Activated B cell treated with CpG ODN at 0.5 μM for 24 hours (primary cell): ENCODE data around the gene HCN1. TPM values are rescaled to one million over a fixed set of nuclear protein-coding genes. Genes with fewer than 3 reads are reported as not detected.

ENCODE experiments used
- ATAC-seq: fragments of 200-7000 bp; cut with Tn5 transposase; one replicate; pipeline ENCODE4 v1.10.0; 2021; ENCODE audit warnings: low read depth, mild to moderate bottlenecking, moderate library complexity
- CTCF ChIA-PET: fragments of 350-600 bp; sonication (Branson Sonifier 250); formaldehyde crosslinking; loops from one replicate; lab custom pipeline; 2021; ENCODE audit warnings: antibody characterized with exemption; lab: Charles Lee
- POLR2A ChIA-PET: fragments of 350-600 bp; sonication (Branson Sonifier 250); formaldehyde crosslinking; loops from one replicate; lab custom pipeline; 2021; ENCODE audit warnings: antibody characterized with exemption; lab: Charles Lee
- DNase-seq: peaks from one replicate; pipeline ENCODE4 v3.0.0; 2022
- H3K27ac Mint-ChIP-seq: one replicate; pipeline ENCODE4 v1.8.0; 2020; ENCODE audit warnings: mixed read lengths
- H3K27me3 Mint-ChIP-seq: one replicate; pipeline ENCODE4 v1.8.0; 2021; ENCODE audit warnings: mixed read lengths
- H3K36me3 Mint-ChIP-seq: one replicate; pipeline ENCODE4 v1.8.0; 2021; ENCODE audit warnings: low read depth, mixed read lengths
- H3K4me1 Mint-ChIP-seq: one replicate; pipeline ENCODE4 v1.8.0; 2021; ENCODE audit warnings: mixed read lengths
- H3K4me3 Mint-ChIP-seq: one replicate; pipeline ENCODE4 v1.8.0; 2020; ENCODE audit warnings: mild to moderate bottlenecking, mixed read lengths
- H3K9me3 Mint-ChIP-seq: one replicate; pipeline ENCODE4 v1.8.0; 2020; ENCODE audit warnings: mixed read lengths
- CTCF ChIP-seq: fragments of 200-600 bp; IDR thresholded peaks from one replicate; pipeline ENCODE4 v1.8.0; 2022; ENCODE audit warnings: antibody characterized with exemption, mild to moderate bottlenecking
- intact Hi-C: fragments of 100-400 bp; cut with micrococcal nuclease; formaldehyde crosslinking; loops from one replicate; pipeline ENCODE4 v1.15.1; 2024
- total RNA-seq: library from RNA; stranded (reverse); gene quantifications from 2 replicates; pipeline ENCODE4 v1.2.3, GENCODE V29; 2022

The HCN1 gene
- total RNA-seq, 1 donor from 2014 or later = not detected

- Mint-ChIP-seq H3K27ac (no peak overlapping the region), H3K36me3 (no peaks in the 10 kb centered on the region), H3K9me3 (peaks cover 6% of the 10 kb centered on the region), H3K4me3 (no peak overlapping the region), H3K27me3 (no peaks in the 10 kb centered on the region), H3K4me1 (no peaks in the 10 kb centered on the region)
- ChIA-PET CTCF (no interaction called here), POLR2A (no interaction called here)
- intact Hi-C loops = no loop called here
- DNase-seq (no peak), ATAC-seq (no peak)
- TF ChIP-seq CTCF = no peak
Observed at GRCh38 chr5:45627076-45627656, 69.0 kb downstream of the HCN1 start.

GRCh38 chr5:45623832-45624231, 72.3 kb downstream of the HCN1 start:
- ChIA-PET POLR2A (no interaction called here), CTCF (no interaction called here)
- Mint-ChIP-seq H3K4me1 (no peaks in the 10 kb centered on the region), H3K27me3 (no peaks in the 10 kb centered on the region), H3K36me3 (no peaks in the 10 kb centered on the region), H3K27ac (no peak overlapping the region), H3K9me3 (peaks cover 6% of the 10 kb centered on the region), H3K4me3 (no peak overlapping the region)
- intact Hi-C loops = no loop called here
- ATAC-seq (no peak), DNase-seq (no peak)
- TF ChIP-seq CTCF = no peak

GRCh38 chr5:45622365-45622764, 73.8 kb downstream of the HCN1 start:
- intact Hi-C loops = no loop called here
- Mint-ChIP-seq H3K9me3 (peaks cover 13% of the 10 kb centered on the region), H3K4me3 (no peak overlapping the region), H3K27ac (no peak overlapping the region), H3K4me1 (no peaks in the 10 kb centered on the region), H3K36me3 (no peaks in the 10 kb centered on the region), H3K27me3 (no peaks in the 10 kb centered on the region)
- CTCF ChIA-PET = no interaction called here
- TF ChIP-seq CTCF = no peak
- ATAC-seq = no peak
- POLR2A ChIA-PET = no interaction called here
- no peak for DNase-seq

GRCh38 chr5:45617859-45618416, 78.2 kb downstream of the HCN1 start:
- ChIA-PET CTCF (no interaction called here), POLR2A (no interaction called here)
- no peaks in the 10 kb centered on the region for H3K36me3 Mint-ChIP-seq
- no peak for TF ChIP-seq CTCF
- H3K27me3 Mint-ChIP-seq = no peaks in the 10 kb centered on the region
- intact Hi-C loops = no loop called here
- no peak for DNase-seq
- H3K4me1 Mint-ChIP-seq = no peaks in the 10 kb centered on the region
- no peak overlapping the region for H3K4me3 Mint-ChIP-seq
- no peak for ATAC-seq
- H3K27ac Mint-ChIP-seq = no peak overlapping the region
- H3K9me3 Mint-ChIP-seq = peaks cover 12% of the 10 kb centered on the region

- no peaks in the 10 kb centered on the region for H3K27me3 Mint-ChIP-seq
- H3K27ac Mint-ChIP-seq = no peak overlapping the region
- intact Hi-C loops = no loop called here
- DNase-seq = no peak
- TF ChIP-seq CTCF = no peak
- ChIA-PET POLR2A (no interaction called here), CTCF (no interaction called here)
- no peak for ATAC-seq
- no peak overlapping the region for H3K4me3 Mint-ChIP-seq
- H3K4me1 Mint-ChIP-seq = no peaks in the 10 kb centered on the region
- no peaks in the 10 kb centered on the region for H3K9me3 Mint-ChIP-seq
- H3K36me3 Mint-ChIP-seq = no peaks in the 10 kb centered on the region
Observed at GRCh38 chr5:45609661-45610060, 86.5 kb downstream of the HCN1 start.
